Measurements from ENCODE around the gene COL13A1.

GRCh38 chr10:69912589-69912988 is 110.9 kb downstream of the COL13A1 start:
- TF ChIP-seq, protein P1, sequence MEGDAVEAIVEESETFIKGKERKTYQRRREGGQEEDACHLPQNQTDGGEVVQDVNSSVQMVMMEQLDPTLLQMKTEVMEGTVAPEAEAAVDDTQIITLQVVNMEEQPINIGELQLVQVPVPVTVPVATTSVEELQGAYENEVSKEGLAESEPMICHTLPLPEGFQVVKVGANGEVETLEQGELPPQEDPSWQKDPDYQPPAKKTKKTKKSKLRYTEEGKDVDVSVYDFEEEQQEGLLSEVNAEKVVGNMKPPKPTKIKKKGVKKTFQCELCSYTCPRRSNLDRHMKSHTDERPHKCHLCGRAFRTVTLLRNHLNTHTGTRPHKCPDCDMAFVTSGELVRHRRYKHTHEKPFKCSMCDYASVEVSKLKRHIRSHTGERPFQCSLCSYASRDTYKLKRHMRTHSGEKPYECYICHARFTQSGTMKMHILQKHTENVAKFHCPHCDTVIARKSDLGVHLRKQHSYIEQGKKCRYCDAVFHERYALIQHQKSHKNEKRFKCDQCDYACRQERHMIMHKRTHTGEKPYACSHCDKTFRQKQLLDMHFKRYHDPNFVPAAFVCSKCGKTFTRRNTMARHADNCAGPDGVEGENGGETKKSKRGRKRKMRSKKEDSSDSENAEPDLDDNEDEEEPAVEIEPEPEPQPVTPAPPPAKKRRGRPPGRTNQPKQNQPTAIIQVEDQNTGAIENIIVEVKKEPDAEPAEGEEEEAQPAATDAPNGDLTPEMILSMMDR (IDR thresholded peaks at IDR 0.05; ENCODE audit: insufficient read depth, low read depth, low read length) = no peak
- no peak for TF ChIP-seq EZH2 (IDR thresholded peaks at IDR 0.05; ENCODE audit: insufficient read depth, low read length)

Measured in astrocyte (in vitro differentiated cells and primary cell).